WTC11 (cell line): ENCODE measurements around the gene SRSF2. TPM values are rescaled to one million over a fixed set of nuclear protein-coding genes. Genes with fewer than 3 reads are reported as not detected.
A peak's percentile ranks its signal among the peaks of the same experiment; 100 is the strongest.

ENCODE experiments used
- ATAC-seq: fragments of 200-7000 bp; cut with Tn5 transposase; 2 replicates; pipeline ENCODE4 v1.10.0; 2021; ENCODE audit warnings: mild to moderate bottlenecking, moderate library complexity
- CTCF ChIA-PET: fragments of 300-600 bp; sonication (Branson Sonifier 250); formaldehyde crosslinking; loops from one replicate; lab custom pipeline; 2021; ENCODE audit warnings: antibody characterized with exemption; lab: Charles Lee
- POLR2A ChIA-PET: fragments of 350-600 bp; sonication (Branson Sonifier 250); formaldehyde crosslinking; loops from one replicate; lab custom pipeline; 2021; ENCODE audit warnings: antibody characterized with exemption; lab: Charles Lee
- DNase-seq: peaks from one replicate; pipeline ENCODE4 v3.0.0; 2021; ENCODE audit warnings: low spot score
- H3K27ac Mint-ChIP-seq: 2 replicates; pipeline ENCODE4 v1.8.0; 2021; ENCODE audit warnings: mixed read lengths
- H3K27me3 Mint-ChIP-seq: 2 replicates; pipeline ENCODE4 v1.8.0; 2021; ENCODE audit warnings: low read depth, mild to moderate bottlenecking, moderate library complexity, mixed read lengths
- H3K36me3 Mint-ChIP-seq: 2 replicates; pipeline ENCODE4 v1.8.0; 2021; ENCODE audit warnings: mixed read lengths
- H3K4me1 Mint-ChIP-seq: 2 replicates; pipeline ENCODE4 v1.8.0; 2022; ENCODE audit warnings: mixed read lengths
- H3K4me3 Mint-ChIP-seq: 2 replicates; pipeline ENCODE4 v1.8.0; 2021; ENCODE audit warnings: mild to moderate bottlenecking, moderate library complexity, mixed read lengths
- H3K9me3 Mint-ChIP-seq: 2 replicates; pipeline ENCODE4 v1.8.0; 2021; ENCODE audit warnings: mixed read lengths
- ARID4B ChIP-seq: sonication (generic); formaldehyde crosslinking; IDR thresholded peaks from 2 replicates; pipeline ENCODE4 v1.8.0; 2023; ENCODE audit warnings: missing genetic modification reagents, mild to moderate bottlenecking, borderline replicate concordance
- ATF1 ChIP-seq: sonication (generic); formaldehyde crosslinking; IDR thresholded peaks from 2 replicates; pipeline ENCODE4 v1.8.1; 2023; ENCODE audit warnings: mild to moderate bottlenecking, moderate library complexity, missing genetic modification reagents
- CREB1 ChIP-seq: sonication (generic); formaldehyde crosslinking; IDR thresholded peaks from 2 replicates; pipeline ENCODE4 v1.8.0; 2023; ENCODE audit warnings: mild to moderate bottlenecking, missing genetic modification reagents
- ELF4 ChIP-seq: sonication (generic); formaldehyde crosslinking; IDR thresholded peaks from 2 replicates; pipeline ENCODE4 v1.8.1; 2022; ENCODE audit warnings: low read depth, mild to moderate bottlenecking, moderate library complexity, missing genetic modification reagents
- ERG ChIP-seq: fragments of 250-450 bp; sonication (Bioruptor Pico); IDR thresholded peaks from 2 replicates; pipeline ENCODE4 v1.8.0; 2021; ENCODE audit warnings: mild to moderate bottlenecking
- GABPB1 ChIP-seq: sonication (generic); formaldehyde crosslinking; IDR thresholded peaks from 2 replicates; pipeline ENCODE4 v1.8.1; 2023; ENCODE audit warnings: mild to moderate bottlenecking, missing genetic modification reagents
- GRHL2 ChIP-seq: fragments of 250-450 bp; sonication (Bioruptor Pico); IDR thresholded peaks from 2 replicates; pipeline ENCODE4 v1.8.0; 2022; ENCODE audit warnings: mild to moderate bottlenecking, moderate library complexity; ENCODE audit not compliant: insufficient replicate concordance, severe bottlenecking
- HMGA2 ChIP-seq: fragments of 250-450 bp; sonication (Bioruptor Pico); IDR thresholded peaks from 2 replicates; pipeline ENCODE4 v1.4.0; 2021; ENCODE audit warnings: mild to moderate bottlenecking, moderate library complexity
- JUN ChIP-seq: sonication (generic); formaldehyde crosslinking; IDR thresholded peaks from 2 replicates; pipeline ENCODE4 v1.8.0; 2023; ENCODE audit warnings: mild to moderate bottlenecking, missing genetic modification reagents
- KAT7 ChIP-seq: sonication (generic); formaldehyde crosslinking; IDR thresholded peaks from 2 replicates; pipeline ENCODE4 v1.8.1; 2023; ENCODE audit warnings: missing genetic modification reagents, mild to moderate bottlenecking, borderline replicate concordance
- NFYB ChIP-seq: sonication (generic); formaldehyde crosslinking; conservative IDR thresholded peaks from 2 replicates; pipeline ENCODE4 v1.8.0; 2022; ENCODE audit warnings: low read depth, missing genetic modification reagents
- RELA ChIP-seq: sonication (generic); formaldehyde crosslinking; IDR thresholded peaks from 2 replicates; pipeline ENCODE4 v1.8.1; 2022; ENCODE audit warnings: missing genetic modification reagents, mild to moderate bottlenecking, borderline replicate concordance
- SMAD3 ChIP-seq: sonication (generic); formaldehyde crosslinking; IDR thresholded peaks from 2 replicates; pipeline ENCODE4 v1.8.0; 2022; ENCODE audit warnings: missing genetic modification reagents, mild to moderate bottlenecking, borderline replicate concordance
- SOX15 ChIP-seq: fragments of 250-450 bp; sonication (Bioruptor Pico); IDR thresholded peaks from 2 replicates; pipeline ENCODE4 v1.9.0; 2021; ENCODE audit warnings: mild to moderate bottlenecking
- SP1 ChIP-seq: sonication (generic); formaldehyde crosslinking; conservative IDR thresholded peaks from 2 replicates; pipeline ENCODE4 v1.8.1; 2022; ENCODE audit warnings: missing genetic modification reagents
- TP53 ChIP-seq: sonication (generic); formaldehyde crosslinking; IDR thresholded peaks from 2 replicates; pipeline ENCODE4 v1.8.1; 2023; ENCODE audit warnings: mild to moderate bottlenecking, missing genetic modification reagents
- ZNF219 ChIP-seq: sonication (generic); formaldehyde crosslinking; IDR thresholded peaks from 2 replicates; pipeline ENCODE4 v1.8.0; 2023; ENCODE audit warnings: missing genetic modification reagents, mild to moderate bottlenecking, borderline replicate concordance
- ZNF232 ChIP-seq: sonication (generic); formaldehyde crosslinking; IDR thresholded peaks from 2 replicates; pipeline ENCODE4 v1.8.0; 2022; ENCODE audit warnings: mild to moderate bottlenecking, missing genetic modification reagents
- ZNF423 ChIP-seq: fragments of 250-450 bp; sonication (Bioruptor Pico); IDR thresholded peaks from 2 replicates; pipeline ENCODE4 v2.1.2; 2022; ENCODE audit warnings: mild to moderate bottlenecking, moderate library complexity
- ZNF532 ChIP-seq: fragments of 250-450 bp; sonication (Bioruptor Pico); IDR thresholded peaks from 2 replicates; pipeline ENCODE4 v1.9.0; 2021; ENCODE audit warnings: mild to moderate bottlenecking, borderline replicate concordance
- total RNA-seq: library from RNA; stranded (reverse); gene quantifications from 3 replicates; pipeline ENCODE4 v1.2.3, GENCODE V29; 2021
- TF ChIP-seq, protein P1 (sequence below): sonication (generic); formaldehyde crosslinking; IDR thresholded peaks from 2 replicates; pipeline ENCODE4 v1.8.0; 2022; ENCODE audit warnings: missing genetic modification reagents

Gene SRSF2
- total RNA-seq, 1 experiment from 2014 or later = 355 TPM

- TF ChIP-seq, protein P1, sequence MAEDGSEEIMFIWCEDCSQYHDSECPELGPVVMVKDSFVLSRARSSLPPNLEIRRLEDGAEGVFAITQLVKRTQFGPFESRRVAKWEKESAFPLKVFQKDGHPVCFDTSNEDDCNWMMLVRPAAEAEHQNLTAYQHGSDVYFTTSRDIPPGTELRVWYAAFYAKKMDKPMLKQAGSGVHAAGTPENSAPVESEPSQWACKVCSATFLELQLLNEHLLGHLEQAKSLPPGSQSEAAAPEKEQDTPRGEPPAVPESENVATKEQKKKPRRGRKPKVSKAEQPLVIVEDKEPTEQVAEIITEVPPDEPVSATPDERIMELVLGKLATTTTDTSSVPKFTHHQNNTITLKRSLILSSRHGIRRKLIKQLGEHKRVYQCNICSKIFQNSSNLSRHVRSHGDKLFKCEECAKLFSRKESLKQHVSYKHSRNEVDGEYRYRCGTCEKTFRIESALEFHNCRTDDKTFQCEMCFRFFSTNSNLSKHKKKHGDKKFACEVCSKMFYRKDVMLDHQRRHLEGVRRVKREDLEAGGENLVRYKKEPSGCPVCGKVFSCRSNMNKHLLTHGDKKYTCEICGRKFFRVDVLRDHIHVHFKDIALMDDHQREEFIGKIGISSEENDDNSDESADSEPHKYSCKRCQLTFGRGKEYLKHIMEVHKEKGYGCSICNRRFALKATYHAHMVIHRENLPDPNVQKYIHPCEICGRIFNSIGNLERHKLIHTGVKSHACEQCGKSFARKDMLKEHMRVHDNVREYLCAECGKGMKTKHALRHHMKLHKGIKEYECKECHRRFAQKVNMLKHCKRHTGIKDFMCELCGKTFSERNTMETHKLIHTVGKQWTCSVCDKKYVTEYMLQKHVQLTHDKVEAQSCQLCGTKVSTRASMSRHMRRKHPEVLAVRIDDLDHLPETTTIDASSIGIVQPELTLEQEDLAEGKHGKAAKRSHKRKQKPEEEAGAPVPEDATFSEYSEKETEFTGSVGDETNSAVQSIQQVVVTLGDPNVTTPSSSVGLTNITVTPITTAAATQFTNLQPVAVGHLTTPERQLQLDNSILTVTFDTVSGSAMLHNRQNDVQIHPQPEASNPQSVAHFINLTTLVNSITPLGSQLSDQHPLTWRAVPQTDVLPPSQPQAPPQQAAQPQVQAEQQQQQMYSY (CRISPR knock-in tag) = no peak
- TF ChIP-seq SOX15 (no peak), ZNF423 (CRISPR knock-in tag) (no peak), ATF1 (CRISPR knock-in tag) (no peak), JUN (CRISPR knock-in tag) (no peak), TP53 (no peak)
Measured at GRCh38 chr17:76696763-76697701, 40.1 kb downstream of the SRSF2 start (continued).

DNA sequence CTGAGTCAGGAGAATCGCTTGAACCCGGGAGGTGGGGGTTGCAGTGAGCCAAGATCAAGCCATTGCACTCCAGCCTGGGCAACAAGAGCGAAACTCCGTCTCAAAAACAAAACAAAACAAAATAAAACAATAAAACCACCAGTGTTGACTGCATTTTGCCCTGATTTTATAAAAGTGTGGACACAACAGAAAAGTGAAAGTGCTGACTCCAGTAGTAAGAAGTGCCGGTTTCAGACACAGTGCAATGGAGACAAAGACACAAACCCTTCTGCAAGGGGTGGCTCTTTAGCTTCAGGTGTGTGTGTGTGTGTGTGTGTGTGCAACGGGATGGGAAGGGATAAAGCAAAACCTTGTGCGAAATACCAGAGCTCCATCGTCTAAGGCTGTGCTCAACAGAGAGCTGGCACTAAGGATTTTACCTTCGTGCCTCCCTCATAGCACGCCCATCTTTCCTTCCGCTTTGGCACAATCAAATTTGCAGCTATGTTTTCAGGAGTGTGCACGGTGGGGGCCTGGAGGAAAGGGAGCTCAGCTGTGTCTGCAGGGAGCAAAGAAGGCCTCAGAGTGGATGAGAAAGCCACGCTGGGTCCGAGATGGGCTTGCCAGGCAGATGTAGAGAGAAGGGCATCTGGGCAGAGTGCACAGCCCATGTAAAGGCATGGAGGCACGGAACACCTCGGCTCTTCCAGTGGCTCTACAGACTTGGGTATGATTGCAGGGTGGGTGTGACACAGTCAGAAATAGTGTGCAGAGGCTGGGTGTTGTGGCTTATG lies 41.9 kb downstream of the SRSF2 start:
- ATAC-seq = no peak
- ChIA-PET CTCF (interaction anchor here (0.7 to 7.2 kb wide), 3 partner anchors 11 to 14 kb away, joined by 4 to 45 read pairs (median 43); partner anchors contain the start of gene MXRA7), POLR2A (no interaction called here)
- Mint-ChIP-seq H3K4me3 (no peak overlapping the region), H3K27me3 (no peaks in the 10 kb centered on the region), H3K36me3 (no peaks in the 10 kb centered on the region), H3K27ac (0 out of 2 replicates have a peak overlapping the region, but pooled peaks have one; percentile 23), H3K9me3 (no peaks in the 10 kb centered on the region), H3K4me1 (peaks cover 34% of the 10 kb centered on the region)
- no peak for DNase-seq
- TF ChIP-seq HMGA2 (no peak), ELF4 (CRISPR knock-in tag) (no peak), ATF1 (CRISPR knock-in tag) (no peak), RELA (CRISPR knock-in tag) (no peak), JUN (CRISPR knock-in tag) (no peak), KAT7 (CRISPR knock-in tag) (no peak), CREB1 (CRISPR knock-in tag) (no peak), NFYB (CRISPR knock-in tag) (no peak), ZNF232 (CRISPR knock-in tag) (no peak), SMAD3 (CRISPR knock-in tag) (no peak), GRHL2 (CRISPR knock-in tag) (no peak), ERG (CRISPR knock-in tag) (no peak), ARID4B (CRISPR knock-in tag) (no peak), ZNF532 (CRISPR knock-in tag) (no peak), ZNF219 (no peak), SP1 (CRISPR knock-in tag) (no peak), GABPB1 (CRISPR knock-in tag) (no peak)
